ENCODE data around the gene GRM8. TPM values are rescaled to one million over a fixed set of nuclear protein-coding genes. Genes with fewer than 3 reads are reported as not detected.

GRM8 gene
- polyA plus RNA-seq, 1 donor (not counting 4 experiments of a cell fraction or from before 2014, with no cell fraction given): not detected

DNA sequence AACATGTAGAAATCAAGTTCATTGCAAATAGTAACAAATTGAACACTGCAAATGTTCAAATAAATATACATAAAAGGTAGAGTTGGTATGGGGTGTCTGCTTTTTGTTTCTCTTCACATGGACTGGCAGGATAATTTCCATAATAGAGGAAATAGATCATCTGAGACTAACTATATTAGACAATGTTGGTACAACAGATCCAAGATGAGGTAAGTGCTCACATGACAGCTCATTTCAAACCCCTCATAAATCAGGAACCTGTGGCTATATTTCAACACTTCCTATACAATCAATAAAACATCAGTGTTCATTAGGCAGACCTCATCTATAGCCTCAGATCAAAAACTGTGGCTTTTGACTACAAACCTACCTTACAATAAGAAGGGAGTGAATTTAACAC lies 469.1 kb downstream of the GRM8 start:
- TF ChIP-seq EZH2 (IDR thresholded peaks at IDR 0.05; ENCODE audit: low read length): no peak
- TF ChIP-seq, protein P1, sequence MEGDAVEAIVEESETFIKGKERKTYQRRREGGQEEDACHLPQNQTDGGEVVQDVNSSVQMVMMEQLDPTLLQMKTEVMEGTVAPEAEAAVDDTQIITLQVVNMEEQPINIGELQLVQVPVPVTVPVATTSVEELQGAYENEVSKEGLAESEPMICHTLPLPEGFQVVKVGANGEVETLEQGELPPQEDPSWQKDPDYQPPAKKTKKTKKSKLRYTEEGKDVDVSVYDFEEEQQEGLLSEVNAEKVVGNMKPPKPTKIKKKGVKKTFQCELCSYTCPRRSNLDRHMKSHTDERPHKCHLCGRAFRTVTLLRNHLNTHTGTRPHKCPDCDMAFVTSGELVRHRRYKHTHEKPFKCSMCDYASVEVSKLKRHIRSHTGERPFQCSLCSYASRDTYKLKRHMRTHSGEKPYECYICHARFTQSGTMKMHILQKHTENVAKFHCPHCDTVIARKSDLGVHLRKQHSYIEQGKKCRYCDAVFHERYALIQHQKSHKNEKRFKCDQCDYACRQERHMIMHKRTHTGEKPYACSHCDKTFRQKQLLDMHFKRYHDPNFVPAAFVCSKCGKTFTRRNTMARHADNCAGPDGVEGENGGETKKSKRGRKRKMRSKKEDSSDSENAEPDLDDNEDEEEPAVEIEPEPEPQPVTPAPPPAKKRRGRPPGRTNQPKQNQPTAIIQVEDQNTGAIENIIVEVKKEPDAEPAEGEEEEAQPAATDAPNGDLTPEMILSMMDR (optimal IDR thresholded peaks at IDR 0.05 in 1 of 3, IDR thresholded peaks at IDR 0.05 in 1 of 3, conservative IDR thresholded peaks at IDR 0.05 in 1 of 3; ENCODE audit: extremely low read depth in 1 of 3, insufficient read depth in 2 of 3, low read length in 3 of 3): no peak
- dilution Hi-C loops (cut with MboI; ENCODE audit: extremely low pct_ligation_motif_present, low sequenced_read_pairs): no loop called here
- FAIRE-seq: no peak
- no peak overlapping the region for H2AFZ ChIP-seq (ENCODE audit: control insufficient read depth, low read length)
- no peaks in the 10 kb centered on the region for H3K36me3 ChIP-seq (ENCODE audit: control insufficient read depth in 2 of 2, extremely low read depth in 1 of 2, insufficient read depth in 2 of 2, low read length in 2 of 2)
- no peaks in the 10 kb centered on the region for H3K9me1 ChIP-seq (ENCODE audit: control insufficient read depth, extremely low read depth, insufficient read depth, low read length)
- no peaks in the 10 kb centered on the region for H3K4me1 ChIP-seq (ENCODE audit: control insufficient read depth, extremely low read depth, insufficient read depth, low read length)
- no peaks in the 10 kb centered on the region for H3K79me2 ChIP-seq (ENCODE audit: control insufficient read depth, insufficient read depth, low read length)
- H4K20me1 ChIP-seq (ENCODE audit: control insufficient read depth, extremely low read depth, insufficient read depth, low read length): no peaks in the 10 kb centered on the region
- no peaks in the 10 kb centered on the region for H3K27me3 ChIP-seq (ENCODE audit: control insufficient read depth, extremely low read depth, insufficient read depth, low read length)
- no peak overlapping the region for H3K9ac ChIP-seq (ENCODE audit: control insufficient read depth, extremely low read depth, insufficient read depth, low read length)
- H3K9me3 ChIP-seq (ENCODE audit: control insufficient read depth, low read depth, low read length): no peaks in the 10 kb centered on the region
- no peak for DNase-seq (ENCODE audit: low read depth, low spot score)
- no peak overlapping the region for H3K27ac ChIP-seq (ENCODE audit: control insufficient read depth, insufficient read depth, low read length)
- H3K4me3 ChIP-seq (ENCODE audit: control insufficient read depth in 2 of 3, extremely low read depth in 1 of 3, insufficient read depth in 2 of 3, low read depth in 1 of 3, low read length in 3 of 3): no peak overlapping the region
- no peak overlapping the region for H3K4me2 ChIP-seq (ENCODE audit: control insufficient read depth, extremely low read depth, insufficient read depth, low read depth, low read length)

DNA sequence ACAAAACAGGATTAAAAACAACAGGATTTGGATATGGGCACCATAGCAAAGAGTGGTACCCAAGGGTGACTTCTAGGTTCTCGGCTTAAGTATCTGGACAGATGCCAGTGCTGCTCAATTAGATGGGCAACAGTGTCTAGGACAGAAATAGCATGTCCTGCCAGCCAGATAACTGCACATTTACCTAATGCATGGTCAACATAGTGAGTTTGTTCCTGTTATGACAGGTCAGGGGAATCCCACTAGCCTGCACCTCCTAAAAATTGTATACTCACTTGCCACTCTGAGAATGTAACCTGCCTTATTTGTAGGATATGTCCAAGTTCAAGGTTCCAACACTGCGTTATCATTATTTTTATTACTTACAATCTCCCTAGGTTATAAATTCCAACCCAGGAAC lies 471.7 kb downstream of the GRM8 start:
- H3K4me1 ChIP-seq (ENCODE audit: control insufficient read depth, extremely low read depth, insufficient read depth, low read length): no peaks in the 10 kb centered on the region
- H3K9ac ChIP-seq (ENCODE audit: control insufficient read depth, extremely low read depth, insufficient read depth, low read length): no peak overlapping the region
- no peaks in the 10 kb centered on the region for H3K36me3 ChIP-seq (ENCODE audit: control insufficient read depth in 2 of 2, extremely low read depth in 1 of 2, insufficient read depth in 2 of 2, low read length in 2 of 2)
- dilution Hi-C loops (cut with MboI; ENCODE audit: extremely low pct_ligation_motif_present, low sequenced_read_pairs): no loop called here
- H3K27me3 ChIP-seq (ENCODE audit: control insufficient read depth, extremely low read depth, insufficient read depth, low read length): no peaks in the 10 kb centered on the region
- no peak for TF ChIP-seq EZH2 (IDR thresholded peaks at IDR 0.05; ENCODE audit: low read length)
- TF ChIP-seq, protein P1 (optimal IDR thresholded peaks at IDR 0.05 in 1 of 3, IDR thresholded peaks at IDR 0.05 in 1 of 3, conservative IDR thresholded peaks at IDR 0.05 in 1 of 3; ENCODE audit: extremely low read depth in 1 of 3, insufficient read depth in 2 of 3, low read length in 3 of 3): no peak
- H3K27ac ChIP-seq (ENCODE audit: control insufficient read depth, insufficient read depth, low read length): no peak overlapping the region
- no peak overlapping the region for H3K4me3 ChIP-seq (ENCODE audit: control insufficient read depth in 2 of 3, extremely low read depth in 1 of 3, insufficient read depth in 2 of 3, low read depth in 1 of 3, low read length in 3 of 3)
- no peaks in the 10 kb centered on the region for H3K9me1 ChIP-seq (ENCODE audit: control insufficient read depth, extremely low read depth, insufficient read depth, low read length)
- no peak overlapping the region for H3K4me2 ChIP-seq (ENCODE audit: control insufficient read depth, extremely low read depth, insufficient read depth, low read depth, low read length)
- no peaks in the 10 kb centered on the region for H3K79me2 ChIP-seq (ENCODE audit: control insufficient read depth, insufficient read depth, low read length)
- FAIRE-seq (no peak), DNase-seq (ENCODE audit: low read depth, low spot score) (no peak)
- no peaks in the 10 kb centered on the region for H4K20me1 ChIP-seq (ENCODE audit: control insufficient read depth, extremely low read depth, insufficient read depth, low read length)
- no peaks in the 10 kb centered on the region for H3K9me3 ChIP-seq (ENCODE audit: control insufficient read depth, low read depth, low read length)
- no peak overlapping the region for H2AFZ ChIP-seq (ENCODE audit: control insufficient read depth, low read length)
